IMR-90 (cell line): Measurements from ENCODE around the gene SEMA4D. TPM values are rescaled to one million over a fixed set of nuclear protein-coding genes. Genes with fewer than 3 reads are reported as not detected.

Experiments used
- ATAC-seq: fragments of 200-7000 bp; cut with Tn5 transposase; 2 replicates; pipeline ENCODE4 v1.9.1; 2020; ENCODE audit warnings: low read depth, mild to moderate bottlenecking, moderate library complexity
- BruUV-seq: library from RNA; stranded (reverse); fragments of 400-500 nt; replicated peaks from 2 replicates; lab custom pipeline; 2021; lab: Mats Ljungman, UMichigan
- CTCF ChIA-PET: fragments of 300-600 bp; formaldehyde crosslinking; extraction: SDS; loops from one replicate; lab custom pipeline; 2021; ENCODE audit warnings: antibody characterized with exemption; lab: Yijun Ruan, JAX
- POLR2A ChIA-PET: fragments of 300-600 bp; sonication (Branson Sonifier 250); formaldehyde crosslinking; loops from one replicate; lab custom pipeline; 2022; ENCODE audit warnings: antibody characterized with exemption; ENCODE audit not compliant: unreplicated experiment; lab: Charles Lee
- DNase-seq: peaks from one replicate; pipeline ENCODE4 v3.0.0; 2013
- H2AFZ ChIP-seq: replicated peaks from 2 replicates; pipeline ENCODE3; 2013; ENCODE audit warnings: low read length, mild to moderate bottlenecking; ENCODE audit not compliant: poor library complexity
- H2AK5ac ChIP-seq: 2 replicates; pipeline ENCODE4 v1.6.1; 2013; ENCODE audit warnings: low read depth, low read length, inconsistent platforms
- H2AK9ac ChIP-seq: replicated peaks from 2 replicates; pipeline ENCODE3; 2013; ENCODE audit warnings: mild to moderate bottlenecking, low read depth, low read length, moderate library complexity; ENCODE audit not compliant: poor library complexity
- H2BK120ac ChIP-seq: 2 replicates; pipeline ENCODE4 v1.6.1; 2013; ENCODE audit warnings: low read depth, low read length, inconsistent platforms
- H2BK15ac ChIP-seq: 3 replicates; pipeline ENCODE4 v1.6.1; 2013; ENCODE audit warnings: low read depth, low read length, inconsistent platforms
- H2BK20ac ChIP-seq: 2 replicates; pipeline ENCODE4 v1.6.1; 2013; ENCODE audit warnings: low read depth, mild to moderate bottlenecking, inconsistent platforms, low read length, moderate library complexity
- H2BK5ac ChIP-seq: 2 replicates; pipeline ENCODE4 v1.6.1; 2013; ENCODE audit warnings: mild to moderate bottlenecking, low read depth, low read length, inconsistent platforms; ENCODE audit not compliant: poor library complexity, severe bottlenecking
- H3K14ac ChIP-seq: replicated peaks from 2 replicates; pipeline ENCODE4 v1.6.1; 2013; ENCODE audit warnings: low read depth, low read length, inconsistent platforms
- H3K18ac ChIP-seq: 2 replicates; pipeline ENCODE4 v1.6.1; 2013; ENCODE audit warnings: low read depth, low read length, control low read depth
- H3K23ac ChIP-seq: 2 replicates; pipeline ENCODE4 v1.6.1; 2013; ENCODE audit warnings: low read depth, low read length, inconsistent platforms
- H3K27ac ChIP-seq: 2 replicates; pipeline ENCODE4 v1.5.1; 2013; ENCODE audit warnings: mild to moderate bottlenecking, control low read depth, low read length; ENCODE audit not compliant: insufficient read depth
- H3K27me3 ChIP-seq: 2 replicates; pipeline ENCODE4 v1.6.1; 2013; ENCODE audit warnings: low read length; ENCODE audit not compliant: control insufficient read depth, insufficient read depth
- H3K36me3 ChIP-seq: 2 replicates; pipeline ENCODE4 v1.6.1; 2013; ENCODE audit warnings: low read length, mixed read lengths; ENCODE audit not compliant: control insufficient read depth, insufficient read depth
- H3K4ac ChIP-seq: 2 replicates; pipeline ENCODE4 v1.6.1; 2013; ENCODE audit warnings: low read depth, low read length, inconsistent platforms
- H3K4me1 ChIP-seq: 2 replicates; pipeline ENCODE4 v1.6.1; 2013; ENCODE audit warnings: low read length, mixed read lengths; ENCODE audit not compliant: control insufficient read depth, insufficient read depth
- H3K4me2 ChIP-seq: 2 replicates; pipeline ENCODE4 v1.6.1; 2013; ENCODE audit warnings: low read depth, mild to moderate bottlenecking, control low read depth, low read length, moderate library complexity
- H3K4me3 ChIP-seq: 2 replicates; pipeline ENCODE4 v1.5.1; 2013; ENCODE audit warnings: low read depth, mild to moderate bottlenecking, control low read depth, low read length, moderate library complexity; ENCODE audit not compliant: insufficient read depth
- H3K56ac ChIP-seq: 2 replicates; pipeline ENCODE4 v1.6.1; 2013; ENCODE audit warnings: low read length, inconsistent platforms; ENCODE audit not compliant: insufficient read depth; ENCODE audit errors: extremely low read depth
- H3K79me1 ChIP-seq, 2 experiments: 2 replicates each; pipeline ENCODE4 v1.6.1; 2013; ENCODE audit warnings: low read length in 2 of 2, inconsistent platforms in 1 of 2, low read depth in 1 of 2
- H3K9ac ChIP-seq: 2 replicates; pipeline ENCODE4 v1.6.1; 2013; ENCODE audit warnings: low read depth, low read length, control low read depth
- H3K9me1 ChIP-seq: 2 replicates; pipeline ENCODE4 v1.6.1; 2013; ENCODE audit warnings: low read length, inconsistent platforms; ENCODE audit not compliant: insufficient read depth
- H3K9me3 ChIP-seq: 2 replicates; pipeline ENCODE4 v1.6.1; 2013; ENCODE audit warnings: low read length; ENCODE audit not compliant: control insufficient read depth, insufficient read depth
- H4K20me1 ChIP-seq: 2 replicates; pipeline ENCODE4 v1.6.1; 2013; ENCODE audit warnings: low read length, inconsistent platforms; ENCODE audit not compliant: insufficient read depth
- H4K5ac ChIP-seq: 2 replicates; pipeline ENCODE4 v1.6.1; 2013; ENCODE audit warnings: mild to moderate bottlenecking, low read depth, low read length, control low read depth
- H4K8ac ChIP-seq, 2 experiments: 2 replicates each; pipeline ENCODE4 v1.6.1; 2013; ENCODE audit warnings: low read depth in 2 of 2, low read length in 2 of 2, control low read depth in 1 of 2, inconsistent platforms in 1 of 2
- H4K91ac ChIP-seq: 2 replicates; pipeline ENCODE4 v1.6.1; 2013; ENCODE audit warnings: low read depth, low read length, inconsistent platforms; ENCODE audit not compliant: insufficient read depth
- BHLHE40 ChIP-seq: fragments of 150-350 bp; IDR thresholded peaks from 2 replicates; pipeline ENCODE4 v1.6.1; 2016; ENCODE audit warnings: mild to moderate bottlenecking, low read depth, low read length
- CEBPB ChIP-seq: IDR thresholded peaks from 2 replicates; pipeline ENCODE4 v1.6.1; 2012; ENCODE audit warnings: low read depth, low read length, improper control_type of control experiment
- CHD1 ChIP-seq: IDR thresholded peaks from 2 replicates; pipeline ENCODE4 v1.6.1; 2012; ENCODE audit warnings: low read depth, low read length, improper control_type of control experiment
- ELK1 ChIP-seq: fragments of 150-350 bp; IDR thresholded peaks from 2 replicates; pipeline ENCODE4 v1.6.1; 2016; ENCODE audit warnings: low read depth, mild to moderate bottlenecking, low read length, moderate library complexity, borderline replicate concordance
- FOS ChIP-seq: fragments of 150-350 bp; IDR thresholded peaks from 2 replicates; pipeline ENCODE4 v1.6.1; 2016; ENCODE audit warnings: low read depth, low read length
- MAFK ChIP-seq: IDR thresholded peaks from 2 replicates; pipeline ENCODE4 v1.6.1; 2012; ENCODE audit warnings: low read depth, low read length, improper control_type of control experiment
- MAZ ChIP-seq: IDR thresholded peaks from 2 replicates; pipeline ENCODE4 v1.6.1; 2012; ENCODE audit warnings: low read depth, mild to moderate bottlenecking, low read length, improper control_type of control experiment, moderate library complexity, borderline replicate concordance
- MXI1 ChIP-seq: IDR thresholded peaks from 2 replicates; pipeline ENCODE4 v1.6.1; 2012; ENCODE audit warnings: low read depth, mild to moderate bottlenecking, low read length, moderate library complexity, borderline replicate concordance
- NFE2L2 ChIP-seq: fragments of 150-350 bp; IDR thresholded peaks from 2 replicates; pipeline ENCODE4 v1.6.1; 2016; ENCODE audit warnings: low read depth, mild to moderate bottlenecking, low read length
- POLR2A ChIP-seq: IDR thresholded peaks from 2 replicates; pipeline ENCODE4 v1.6.1; 2012; ENCODE audit warnings: mild to moderate bottlenecking, low read depth, low read length
- RAD21 ChIP-seq: IDR thresholded peaks from 2 replicates; pipeline ENCODE4 v1.6.1; 2012; ENCODE audit warnings: low read length, improper control_type of control experiment
- RCOR1 ChIP-seq: IDR thresholded peaks from 2 replicates; pipeline ENCODE4 v1.6.1; 2012; ENCODE audit warnings: mild to moderate bottlenecking, low read length, improper control_type of control experiment; ENCODE audit not compliant: insufficient replicate concordance
- RFX5 ChIP-seq: IDR thresholded peaks from 2 replicates; pipeline ENCODE4 v1.8.0; 2012; ENCODE audit warnings: low read depth, mild to moderate bottlenecking, low read length, moderate library complexity
- SMC3 ChIP-seq: fragments of 150-350 bp; IDR thresholded peaks from 2 replicates; pipeline ENCODE4 v1.6.1; 2016; ENCODE audit warnings: low read depth, mild to moderate bottlenecking, antibody characterized with exemption, low read length, moderate library complexity
- USF2 ChIP-seq: fragments of 150-350 bp; IDR thresholded peaks from 2 replicates; pipeline ENCODE4 v1.6.1; 2017; ENCODE audit warnings: mild to moderate bottlenecking, antibody characterized with exemption, low read length, low read depth
- WGBS, 2 experiments: methylation state at CpG; one replicate each; pipeline versions ENCODE4 v1.1.5 to v1.1.7; 2013; ENCODE audit warnings: missing lambda C conversion rate in 2 of 2; ENCODE audit not compliant: insufficient read length in 1 of 2; ENCODE audit errors: extremely low coverage in 2 of 2; 5-methylcytosine and 5-hydroxymethylcytosine counted together
- dilution Hi-C: fragments of 300-500 bp; cut with HindIII; formaldehyde crosslinking; loops from one replicate; pipeline ENCODE4 v1.14.3; 2018; ENCODE audit warnings: low sequenced_read_pairs; ENCODE audit not compliant: unreplicated experiment
- in situ Hi-C: fragments of 300-500 bp; cut with MboI; formaldehyde crosslinking; loops from 3 replicates; pipeline ENCODE4 v1.14.3; 2019; ENCODE audit warnings: low sequenced_read_pairs, inconsistent platforms, mixed read lengths
- intact Hi-C: fragments of 100-400 bp; cut with micrococcal nuclease; formaldehyde crosslinking; loops from 2 replicates; pipeline ENCODE4 v1.10.0; 2022
- polyA plus RNA-seq, 3 experiments: library from polyadenylated mRNA; depleted of rRNA; stranded (reverse); fragments of >200 nt; gene quantifications; 2 replicates each; pipeline ENCODE4 v1.2.3, GENCODE V29; 2012; ENCODE audit warnings: low replicate concordance in 1 of 3
- total RNA-seq: library from RNA; depleted of rRNA; stranded (reverse); fragments of >200 nt; gene quantifications from 2 replicates; pipeline ENCODE4 v1.2.3, GENCODE V29; 2012
- TF ChIP-seq, protein P1 (sequence below): conservative IDR thresholded peaks from 2 replicates; pipeline ENCODE4 v1.5.1; 2012; ENCODE audit warnings: mild to moderate bottlenecking, low read depth, low read length, improper control_type of control experiment

SEMA4D gene
- total and polyA plus RNA-seq, 2 of the 4 experiments (the other 2 are of a cell fraction): 0.90 to 1.5 TPM

GRCh38 chr9:89446961-89447310 lies 51.0 kb downstream of the SEMA4D start:
- no peak overlapping the region for H3K56ac ChIP-seq
- H4K8ac ChIP-seq: no peak overlapping the region
- no peak overlapping the region for H4K5ac ChIP-seq
- no peak overlapping the region for H3K14ac ChIP-seq
- 83% methylated on average over 6 of the region's 8 CpGs; no CpG with 5 or more reads in 1 of the 2 experiments for WGBS, 2 experiments
- ATAC-seq: no peak
- H3K9me3 ChIP-seq: no peaks in the 10 kb centered on the region
- H3K36me3 ChIP-seq: no peaks in the 10 kb centered on the region
- dilution Hi-C loops (no loop called here), intact Hi-C loops (no loop called here), in situ Hi-C loops (no loop called here)
- no peak overlapping the region for H2BK5ac ChIP-seq
- H4K20me1 ChIP-seq: no peaks in the 10 kb centered on the region
- no peak for DNase-seq
- no peak overlapping the region for H2AFZ ChIP-seq
- ChIA-PET CTCF (no interaction called here), POLR2A (no interaction called here)
- H3K9ac ChIP-seq: no peak overlapping the region
- H3K18ac ChIP-seq: no peak overlapping the region
- no peak overlapping the region for H3K4me2 ChIP-seq
- no peak overlapping the region for H3K4ac ChIP-seq
- no TSS peak for BruUV-seq
- no peak overlapping the region for H2AK5ac ChIP-seq
- H2BK15ac ChIP-seq: no peak overlapping the region
- no peaks in the 10 kb centered on the region for H3K79me1 ChIP-seq
- TF ChIP-seq MAFK (no peak), MXI1 (no peak), RAD21 (no peak), RCOR1 (no peak), FOS (no peak), SMC3 (no peak), MAZ (no peak), ELK1 (no peak), NFE2L2 (no peak), CEBPB (no peak), BHLHE40 (no peak), POLR2A (no peak), USF2 (no peak), CHD1 (no peak), RFX5 (no peak)
- TF ChIP-seq, protein P1, sequence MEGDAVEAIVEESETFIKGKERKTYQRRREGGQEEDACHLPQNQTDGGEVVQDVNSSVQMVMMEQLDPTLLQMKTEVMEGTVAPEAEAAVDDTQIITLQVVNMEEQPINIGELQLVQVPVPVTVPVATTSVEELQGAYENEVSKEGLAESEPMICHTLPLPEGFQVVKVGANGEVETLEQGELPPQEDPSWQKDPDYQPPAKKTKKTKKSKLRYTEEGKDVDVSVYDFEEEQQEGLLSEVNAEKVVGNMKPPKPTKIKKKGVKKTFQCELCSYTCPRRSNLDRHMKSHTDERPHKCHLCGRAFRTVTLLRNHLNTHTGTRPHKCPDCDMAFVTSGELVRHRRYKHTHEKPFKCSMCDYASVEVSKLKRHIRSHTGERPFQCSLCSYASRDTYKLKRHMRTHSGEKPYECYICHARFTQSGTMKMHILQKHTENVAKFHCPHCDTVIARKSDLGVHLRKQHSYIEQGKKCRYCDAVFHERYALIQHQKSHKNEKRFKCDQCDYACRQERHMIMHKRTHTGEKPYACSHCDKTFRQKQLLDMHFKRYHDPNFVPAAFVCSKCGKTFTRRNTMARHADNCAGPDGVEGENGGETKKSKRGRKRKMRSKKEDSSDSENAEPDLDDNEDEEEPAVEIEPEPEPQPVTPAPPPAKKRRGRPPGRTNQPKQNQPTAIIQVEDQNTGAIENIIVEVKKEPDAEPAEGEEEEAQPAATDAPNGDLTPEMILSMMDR: no peak
- H3K27me3 ChIP-seq: no peaks in the 10 kb centered on the region
- no peak overlapping the region for H2BK120ac ChIP-seq
- no peak overlapping the region for H3K23ac ChIP-seq
- no peak overlapping the region for H3K27ac ChIP-seq
- H4K91ac ChIP-seq: no peak overlapping the region
- H3K9me1 ChIP-seq: peaks cover 3% of the 10 kb centered on the region; the same call in 1 of the 2 replicates
- no peak overlapping the region for H2AK9ac ChIP-seq
- no peak overlapping the region for H3K4me3 ChIP-seq
- no peak overlapping the region for H2BK20ac ChIP-seq
- peaks cover 7% of the 10 kb centered on the region; the same call in 1 of the 2 replicates for H3K4me1 ChIP-seq
